ENCODE data around the gene SLC29A3. TPM values are rescaled to one million over a fixed set of nuclear protein-coding genes. Genes with fewer than 3 reads are reported as not detected.
A peak's percentile ranks its signal among the peaks of the same experiment; 100 is the strongest.

SLC29A3 gene
- total RNA-seq, 1 experiment from 2014 or later, result 9.2 TPM

DNA sequence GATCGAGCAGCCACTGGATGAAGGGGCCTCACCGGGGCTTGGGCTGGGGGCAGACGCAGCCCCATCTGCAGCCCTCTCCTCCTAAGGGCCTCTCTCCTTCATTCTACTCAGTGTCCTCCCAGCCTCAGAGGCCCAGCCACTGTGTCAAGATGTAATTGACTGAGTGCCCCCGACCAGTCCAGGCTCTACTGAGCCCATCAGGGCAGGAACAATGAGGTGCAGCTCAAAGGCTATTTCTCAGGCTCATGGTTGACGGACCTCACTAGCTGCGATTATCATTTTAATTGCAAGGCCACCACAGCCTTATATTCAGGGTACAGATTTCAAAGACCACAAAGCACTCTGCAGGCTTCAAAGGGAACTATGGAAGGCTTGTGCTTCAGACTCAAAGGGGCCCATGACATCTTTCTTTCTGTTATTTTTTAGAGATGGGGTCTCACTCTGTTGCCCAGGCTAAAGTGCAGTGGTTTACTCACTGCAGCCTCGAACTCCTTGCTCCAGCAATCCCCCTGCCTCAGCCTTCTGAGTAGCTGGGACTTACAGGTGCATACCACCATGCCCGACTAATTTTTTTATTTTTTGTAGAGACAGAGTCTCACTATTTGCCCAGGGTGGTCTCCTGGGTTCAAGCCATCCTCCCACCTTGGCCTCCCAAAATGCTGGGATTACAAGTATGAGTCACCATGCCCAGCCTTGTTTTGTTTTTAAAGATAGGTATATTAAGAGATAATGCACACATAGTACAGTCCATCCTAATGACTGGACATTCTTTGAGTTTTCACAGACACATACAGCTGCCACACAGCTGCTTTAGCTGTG lies 23.7 kb downstream of the SLC29A3 start:
- no peak overlapping the region for H3K27ac ChIP-seq (ENCODE audit: insufficient read length, low read depth, low read length)
- no CpG with 5 or more reads among the region's 8 CpGs for WGBS (ENCODE audit: extremely low coverage, insufficient read length, low lambda C conversion rate)
- no peak overlapping the region for H2AFZ ChIP-seq (ENCODE audit: low read length)

More for the DNA sequence above, 23.7 kb downstream of the SLC29A3 start:
- H3K18ac ChIP-seq (ENCODE audit: insufficient read length, low read depth, low read length), result no peak overlapping the region
- no peaks in the 10 kb centered on the region for H3K9me3 Mint-ChIP-seq
- H3K27me3 Mint-ChIP-seq (ENCODE audit: low read depth), result peaks cover 2% of the 10 kb centered on the region; the same call in 1 of the 2 replicates
- H3K14ac ChIP-seq (ENCODE audit: insufficient read depth, low read length), result no peak overlapping the region
- H3K79me1 ChIP-seq (ENCODE audit: insufficient read depth, low read depth, low read length, poor library complexity, severe bottlenecking), result no peaks in the 10 kb centered on the region
- peaks cover 15% of the 10 kb centered on the region for H3K4me1 ChIP-seq (ENCODE audit: insufficient read depth, low read length)
- no peak overlapping the region for H3K23ac ChIP-seq (ENCODE audit: insufficient read length, low read depth, low read length)
- no peak overlapping the region for H4K5ac ChIP-seq (ENCODE audit: insufficient read length, low read depth, low read length)
- no peak overlapping the region for H4K8ac ChIP-seq (replicated peaks; ENCODE audit: insufficient read length, low read depth, low read length)
- H2BK5ac ChIP-seq (ENCODE audit: insufficient read length, low read length), result no peak overlapping the region
- no peak overlapping the region for H4K91ac ChIP-seq (ENCODE audit: insufficient read length, low read depth, low read length)
- TF ChIP-seq, protein P1, sequence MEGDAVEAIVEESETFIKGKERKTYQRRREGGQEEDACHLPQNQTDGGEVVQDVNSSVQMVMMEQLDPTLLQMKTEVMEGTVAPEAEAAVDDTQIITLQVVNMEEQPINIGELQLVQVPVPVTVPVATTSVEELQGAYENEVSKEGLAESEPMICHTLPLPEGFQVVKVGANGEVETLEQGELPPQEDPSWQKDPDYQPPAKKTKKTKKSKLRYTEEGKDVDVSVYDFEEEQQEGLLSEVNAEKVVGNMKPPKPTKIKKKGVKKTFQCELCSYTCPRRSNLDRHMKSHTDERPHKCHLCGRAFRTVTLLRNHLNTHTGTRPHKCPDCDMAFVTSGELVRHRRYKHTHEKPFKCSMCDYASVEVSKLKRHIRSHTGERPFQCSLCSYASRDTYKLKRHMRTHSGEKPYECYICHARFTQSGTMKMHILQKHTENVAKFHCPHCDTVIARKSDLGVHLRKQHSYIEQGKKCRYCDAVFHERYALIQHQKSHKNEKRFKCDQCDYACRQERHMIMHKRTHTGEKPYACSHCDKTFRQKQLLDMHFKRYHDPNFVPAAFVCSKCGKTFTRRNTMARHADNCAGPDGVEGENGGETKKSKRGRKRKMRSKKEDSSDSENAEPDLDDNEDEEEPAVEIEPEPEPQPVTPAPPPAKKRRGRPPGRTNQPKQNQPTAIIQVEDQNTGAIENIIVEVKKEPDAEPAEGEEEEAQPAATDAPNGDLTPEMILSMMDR (conservative IDR thresholded peaks at IDR 0.05), result no peak
- no peak overlapping the region for H3T11ph ChIP-seq (ENCODE audit: low read length)
- H4K20me1 ChIP-seq (ENCODE audit: control insufficient read depth, insufficient read depth, insufficient read length), result no peaks in the 10 kb centered on the region
- H2BK12ac ChIP-seq (ENCODE audit: insufficient read length, low read depth, low read length), result no peak overlapping the region
- no peak overlapping the region for H2AK5ac ChIP-seq (ENCODE audit: insufficient read length, low read length)
- no peaks in the 10 kb centered on the region for H3K79me2 ChIP-seq (ENCODE audit: insufficient read depth, low read length)
- no peaks in the 10 kb centered on the region for H3K27me3 ChIP-seq (ENCODE audit: insufficient read depth, low read length)
- H3K4me1 Mint-ChIP-seq, result peaks cover 70 to 71% of the 10 kb centered on the region in 2 experiments
- no peak overlapping the region for H3K4ac ChIP-seq (ENCODE audit: low read depth, low read length)
- H2BK20ac ChIP-seq (ENCODE audit: low read depth, low read length, poor library complexity, severe bottlenecking), result no peak overlapping the region
- no peak for DNase-seq
- H3K27ac Mint-ChIP-seq, result peak overlapping the region; percentile 25 to 99 (median 71); a peak in 3 of 7 replicates
- H2BK15ac ChIP-seq (ENCODE audit: low read depth, low read length), result no peak overlapping the region
- no peak overlapping the region for H3K56ac ChIP-seq (ENCODE audit: insufficient read length, low read depth, low read length)
- H3K9ac ChIP-seq (ENCODE audit: extremely low read depth, insufficient read length, low read length), result no peak overlapping the region
- H3K9me3 ChIP-seq (ENCODE audit: control insufficient read depth, low read depth, low read length), result no peaks in the 10 kb centered on the region
- H3K4me2 ChIP-seq (ENCODE audit: insufficient read depth, insufficient read length, low read length), result no peak overlapping the region
- no peak overlapping the region for H2BK120ac ChIP-seq (ENCODE audit: low read depth, low read length, poor library complexity, severe bottlenecking)
- H3K36me3 Mint-ChIP-seq (ENCODE audit: insufficient read depth in 1 of 3, low read depth in 3 of 3), result peaks cover 5 to 12% (median 12%) of the 10 kb centered on the region in 3 experiments; a peak in 5 of 7 replicates
- H3K4me3 Mint-ChIP-seq, result no peak overlapping the region
- H3K23me2 ChIP-seq (ENCODE audit: insufficient read length, low read depth, low read length, poor library complexity, severe bottlenecking), result no peaks in the 10 kb centered on the region

Data from H9 (cell line).